Fibroblast of lung (primary cell): ENCODE data around the gene RNASEH2B.

ENCODE experiments used
- EZH2 ChIP-seq: IDR thresholded peaks from 2 replicates; pipeline ENCODE4 v1.5.1; 2012; ENCODE audit warnings: low read length, control low read depth, mild to moderate bottlenecking; ENCODE audit errors: missing control alignments
- TF ChIP-seq, protein P1 (sequence below), 2 donors: IDR thresholded peaks in 1 of 2; conservative IDR thresholded peaks in 1 of 2; 1 replicate in 1 of 2; 2 replicates in 1 of 2; pipeline ENCODE4 v1.5.1; 2011 to 2012; ENCODE audit warnings: low read length in 2 of 2, control low read depth in 1 of 2, inconsistent platforms in 1 of 2, low read depth in 1 of 2, mild to moderate bottlenecking in 1 of 2

DNA sequence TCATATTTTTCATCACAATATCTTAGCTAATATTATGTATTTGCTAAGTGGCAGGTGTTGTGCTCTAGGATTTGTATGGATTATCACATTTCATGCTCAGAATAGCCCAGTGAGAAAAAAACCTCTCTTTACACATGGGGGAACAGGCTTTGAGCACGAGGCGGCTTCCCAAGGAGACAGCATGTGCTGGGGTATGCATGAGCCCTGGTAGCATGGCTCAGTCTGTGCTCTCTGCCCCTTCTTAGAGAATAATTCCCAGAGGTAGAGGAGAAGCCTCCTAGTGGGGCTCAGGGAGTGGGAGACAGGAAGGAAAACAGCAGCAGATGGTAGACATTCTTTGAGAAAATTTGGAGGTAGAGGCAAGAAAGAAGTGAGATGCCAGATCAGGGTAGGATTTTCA is 31.6 kb downstream of the RNASEH2B start:
- TF ChIP-seq, protein P1, sequence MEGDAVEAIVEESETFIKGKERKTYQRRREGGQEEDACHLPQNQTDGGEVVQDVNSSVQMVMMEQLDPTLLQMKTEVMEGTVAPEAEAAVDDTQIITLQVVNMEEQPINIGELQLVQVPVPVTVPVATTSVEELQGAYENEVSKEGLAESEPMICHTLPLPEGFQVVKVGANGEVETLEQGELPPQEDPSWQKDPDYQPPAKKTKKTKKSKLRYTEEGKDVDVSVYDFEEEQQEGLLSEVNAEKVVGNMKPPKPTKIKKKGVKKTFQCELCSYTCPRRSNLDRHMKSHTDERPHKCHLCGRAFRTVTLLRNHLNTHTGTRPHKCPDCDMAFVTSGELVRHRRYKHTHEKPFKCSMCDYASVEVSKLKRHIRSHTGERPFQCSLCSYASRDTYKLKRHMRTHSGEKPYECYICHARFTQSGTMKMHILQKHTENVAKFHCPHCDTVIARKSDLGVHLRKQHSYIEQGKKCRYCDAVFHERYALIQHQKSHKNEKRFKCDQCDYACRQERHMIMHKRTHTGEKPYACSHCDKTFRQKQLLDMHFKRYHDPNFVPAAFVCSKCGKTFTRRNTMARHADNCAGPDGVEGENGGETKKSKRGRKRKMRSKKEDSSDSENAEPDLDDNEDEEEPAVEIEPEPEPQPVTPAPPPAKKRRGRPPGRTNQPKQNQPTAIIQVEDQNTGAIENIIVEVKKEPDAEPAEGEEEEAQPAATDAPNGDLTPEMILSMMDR (conservative IDR thresholded peaks at IDR 0.05 in 1 of 2, IDR thresholded peaks at IDR 0.05 in 1 of 2; ENCODE audit: low read depth in 1 of 2, low read length in 2 of 2), result no peak
- TF ChIP-seq EZH2, result no peak
